HCT116 (cell line): ENCODE data around the gene TMEM42. TPM values are rescaled to one million over a fixed set of nuclear protein-coding genes. Genes with fewer than 3 reads are reported as not detected.
"Not testable (repeated sequence)": the region's sequence is repeated elsewhere in the genome, so short reads cannot be mapped to it uniquely, and the experiment has no call there.

Experiments used
- ATAC-seq: fragments of 200-7000 bp; cut with Tn5 transposase; 2 replicates; pipeline ENCODE4 v1.9.1; 2020; ENCODE audit warnings: mild to moderate bottlenecking, moderate library complexity
- BruUV-seq: library from RNA; stranded (reverse); fragments of 400-500 nt; replicated peaks from 2 replicates; lab custom pipeline; 2021; lab: Mats Ljungman, UMichigan
- CTCF ChIA-PET: fragments of 300-600 bp; sonication (Branson Sonifier 250); formaldehyde crosslinking; loops from one replicate; lab custom pipeline; 2021; ENCODE audit warnings: antibody characterized with exemption; lab: Charles Lee
- POLR2A ChIA-PET: fragments of 300-600, 350-600 bp; sonication (Branson Sonifier 250); formaldehyde crosslinking; loops from one replicate; lab custom pipeline; 2021; ENCODE audit warnings: antibody characterized with exemption; lab: Charles Lee
- RAD21 ChIA-PET, 2 experiments: fragments of 300-600 bp; sonication (Branson Sonifier 250); formaldehyde crosslinking; loops; one replicate each; lab custom pipeline; 2023; ENCODE audit warnings: low total read pairs in 2 of 2; ENCODE audit not compliant: uncharacterized antibody in 2 of 2, unreplicated experiment in 2 of 2, low non-redundant PET in 1 of 2; lab: Charles Lee
- DNase-seq: peaks from one replicate; pipeline ENCODE4 v3.0.0-alpha.2; 2010; ENCODE audit warnings: low read depth, low spot score
- H2AFZ ChIP-seq: fragments of 200-600 bp; shearing (Covaris generic), sonication (generic); 2 replicates; pipeline ENCODE4 v1.6.1; 2017; ENCODE audit warnings: low read depth, mixed run types, mixed read lengths, antibody characterized with exemption, low read length; ENCODE audit not compliant: poor library complexity, severe bottlenecking
- H3K27ac ChIP-seq: 2 replicates; pipeline ENCODE4 v1.5.1; 2012; ENCODE audit warnings: low read depth, low read length
- H3K27me3 ChIP-seq: fragments of 200-600 bp; sonication (generic); 2 replicates; pipeline ENCODE4 v1.6.1; 2016; ENCODE audit warnings: mixed run types, low read length, mixed read lengths; ENCODE audit not compliant: insufficient read depth
- H3K36me3 ChIP-seq, 2 experiments: fragments of 200-500 bp in 1 of 2; fragments of 200-600 bp in 1 of 2; sonication (Bioruptor generic) in 1 of 2; sonication (generic) in 1 of 2; 2 replicates each; pipeline versions ENCODE4 v1.5.1 to v1.6.1; 2014 to 2016; ENCODE audit warnings: low read length in 2 of 2, inconsistent platforms in 1 of 2, mixed read lengths in 1 of 2, mixed run types in 1 of 2; ENCODE audit not compliant: insufficient read depth in 2 of 2, control insufficient read depth in 1 of 2
- H3K4me1 ChIP-seq, 2 experiments: fragments of 200-600 bp in 1 of 2; sonication (generic) in 1 of 2; 2 replicates each; pipeline versions ENCODE4 v1.5.1 to v1.6.1; 2012 to 2017; ENCODE audit warnings: low read length in 2 of 2, inconsistent platforms in 1 of 2, mild to moderate bottlenecking in 1 of 2, mixed read lengths in 1 of 2, mixed run types in 1 of 2, moderate library complexity in 1 of 2; ENCODE audit not compliant: insufficient read depth in 2 of 2, control insufficient read depth in 1 of 2
- H3K4me2 ChIP-seq: fragments of 200-600 bp; sonication (generic); 2 replicates; pipeline ENCODE4 v1.6.1; 2017; ENCODE audit warnings: mixed run types, low read length, mixed read lengths
- H3K4me3 ChIP-seq, 2 experiments: fragments of 200-600 bp in 1 of 2; sonication (generic) in 1 of 2; replicated peaks in 1 of 2; 2 replicates each; pipeline ENCODE4 v1.5.1; 2011 to 2016; ENCODE audit warnings: low read length in 2 of 2, control low read depth in 1 of 2, low read depth in 1 of 2, mild to moderate bottlenecking in 1 of 2, mixed read lengths in 1 of 2, mixed run types in 1 of 2
- H3K79me2 ChIP-seq: fragments of 200-600 bp; sonication (generic); 2 replicates; pipeline ENCODE4 v1.6.1; 2017; ENCODE audit warnings: mild to moderate bottlenecking, mixed run types, low read length, moderate library complexity, mixed read lengths; ENCODE audit not compliant: insufficient read depth
- H3K9ac ChIP-seq: fragments of 200-600 bp; sonication (generic); 2 replicates; pipeline ENCODE4 v1.6.1; 2016; ENCODE audit warnings: low read length, mixed read lengths
- H3K9me2 ChIP-seq: fragments of 200-600 bp; sonication (generic), shearing (Covaris generic); 2 replicates; pipeline ENCODE4 v1.6.1; 2017; ENCODE audit warnings: mixed run types, mild to moderate bottlenecking, moderate library complexity; ENCODE audit not compliant: insufficient read depth
- H3K9me3 ChIP-seq, 2 experiments: fragments of 200-500 bp in 1 of 2; fragments of 200-600 bp in 1 of 2; sonication (Bioruptor generic) in 1 of 2; sonication (generic) in 1 of 2; 2 replicates each; pipeline ENCODE4 v1.6.1; 2014 to 2017; ENCODE audit warnings: low read length in 2 of 2, mixed read lengths in 2 of 2, inconsistent platforms in 1 of 2, low read depth in 1 of 2, mild to moderate bottlenecking in 1 of 2, mixed run types in 1 of 2, moderate library complexity in 1 of 2; ENCODE audit not compliant: control insufficient read depth in 1 of 2, insufficient read depth in 1 of 2
- H4K20me1 ChIP-seq: fragments of 200-600 bp; sonication (generic), shearing (Covaris generic); 2 replicates; pipeline ENCODE4 v1.6.1; 2017; ENCODE audit warnings: mixed run types, mild to moderate bottlenecking, moderate library complexity; ENCODE audit not compliant: insufficient read depth
- CBX3 ChIP-seq: IDR thresholded peaks from 2 replicates; pipeline ENCODE4 v1.6.1; 2012; ENCODE audit warnings: low read depth
- CEBPB ChIP-seq: IDR thresholded peaks from 2 replicates; pipeline ENCODE4 v1.6.1; 2012; ENCODE audit warnings: low read depth
- CTCF ChIP-seq, 3 experiments: fragments of 200-600 bp in 1 of 3; sonication (generic) in 1 of 3; IDR thresholded peaks in 2 of 3; conservative IDR thresholded peaks in 1 of 3; 2 replicates each; pipeline ENCODE4 v1.5.1; 2012 to 2017; ENCODE audit warnings: low read depth in 2 of 3, low read length in 2 of 3, antibody characterized with exemption in 1 of 3, borderline replicate concordance in 1 of 3, control low read depth in 1 of 3, mild to moderate bottlenecking in 1 of 3, mixed read lengths in 1 of 3, mixed run types in 1 of 3, moderate library complexity in 1 of 3; ENCODE audit not compliant: insufficient read depth in 1 of 3
- EZH2 ChIP-seq: fragments of 200-600 bp; sonication (generic); IDR thresholded peaks from 2 replicates; pipeline ENCODE4 v1.6.1; 2017; ENCODE audit warnings: antibody characterized with exemption, mixed run types
- FOSL1 ChIP-seq: IDR thresholded peaks from 2 replicates; pipeline ENCODE4 v1.6.1; 2012; ENCODE audit warnings: low read depth
- JUND ChIP-seq: IDR thresholded peaks from 2 replicates; pipeline ENCODE4 v1.6.1; 2012
- MAX ChIP-seq: IDR thresholded peaks from 2 replicates; pipeline ENCODE4 v1.6.1; 2012
- RAD21 ChIP-seq: IDR thresholded peaks from 2 replicates; pipeline ENCODE4 v1.6.1; 2012; ENCODE audit warnings: low read depth, mild to moderate bottlenecking
- SP1 ChIP-seq: IDR thresholded peaks from 2 replicates; pipeline ENCODE4 v1.6.1; 2012; ENCODE audit warnings: low read depth
- SRF ChIP-seq: IDR thresholded peaks from 2 replicates; pipeline ENCODE4 v1.6.1; 2012; ENCODE audit warnings: low read depth
- TCF7L2 ChIP-seq: IDR thresholded peaks from 2 replicates; pipeline ENCODE4 v1.7.0; 2011; ENCODE audit warnings: borderline replicate concordance, inconsistent platforms; ENCODE audit not compliant: insufficient read depth, insufficient read length; ENCODE audit errors: extremely low read depth
- YY1 ChIP-seq: IDR thresholded peaks from 2 replicates; pipeline ENCODE4 v1.6.1; 2011; ENCODE audit warnings: low read length, low read depth, moderate library complexity, mild to moderate bottlenecking; ENCODE audit not compliant: insufficient replicate concordance; ENCODE audit errors: extremely low read depth
- ZBTB33 ChIP-seq: IDR thresholded peaks from 2 replicates; pipeline ENCODE4 v1.6.1; 2011; ENCODE audit warnings: mild to moderate bottlenecking, low read length, moderate library complexity; ENCODE audit not compliant: insufficient replicate concordance; ENCODE audit errors: extremely low read depth
- ZFX ChIP-seq: fragments of 450-650 bp; IDR thresholded peaks from 2 replicates; pipeline ENCODE4 v1.6.1; 2017
- ZNF274 ChIP-seq: fragments of 200-500 bp; sonication (Bioruptor generic); IDR thresholded peaks from 2 replicates; pipeline ENCODE4 v1.6.1; 2014; ENCODE audit warnings: mild to moderate bottlenecking, low read depth, low read length, inconsistent platforms
- intact Hi-C: fragments of 100-400 bp; cut with micrococcal nuclease; formaldehyde crosslinking; loops from 2 replicates; pipeline ENCODE4 v1.10.0; 2022
- total RNA-seq: library from RNA; stranded (reverse); gene quantifications from one replicate; pipeline ENCODE4 v1.2.1, GENCODE V29; 2021; ENCODE audit not compliant: unreplicated experiment

Gene TMEM42
- total RNA-seq, 1 experiment from 2014 or later: 13.9 TPM

GRCh38 chr3:44848634-44849033, 13.1 kb upstream of the TMEM42 start (continued):
- no peak for TF ChIP-seq SP1
- no peak for TF ChIP-seq MAX
- TF ChIP-seq RAD21: no peak
- no peak for TF ChIP-seq ZNF274
- TF ChIP-seq, all 23 proteins: peak for 0

- POLR2A ChIA-PET, ATAC-seq, RAD21 ChIA-PET, CTCF ChIA-PET, DNase-seq, H3K27ac ChIP-seq, H3K4me2 ChIP-seq, H3K9me2 ChIP-seq, BruUV-seq, H3K79me2 ChIP-seq, intact Hi-C loops, H3K4me1 ChIP-seq, H3K9ac ChIP-seq, H3K9me3 ChIP-seq, H3K27me3 ChIP-seq, H3K4me3 ChIP-seq, H4K20me1 ChIP-seq, H2AFZ ChIP-seq: not testable (repeated sequence)
- peak; percentile 50; the same call in 1 of the 2 replicates for TF ChIP-seq CBX3
- H3K36me3 ChIP-seq: peaks cover 7 to 33% of the 10 kb centered on the region in 2 experiments
Measured at GRCh38 chr3:44856663-44857062, 5.0 kb upstream of the TMEM42 start.

- ATAC-seq: no peak
- TF ChIP-seq CTCF (IDR thresholded peaks at IDR 0.05 in 2 of 3, conservative IDR thresholded peaks at IDR 0.05 in 1 of 3; ENCODE audit: borderline replicate concordance in 1 of 3, insufficient read depth in 1 of 3, low read depth in 2 of 3, low read length in 2 of 3) (no peak), ZBTB33 (no peak), TCF7L2 (no peak), EZH2 (no peak), SRF (no peak), MAX (no peak), YY1 (no peak), ZFX (no peak), FOSL1 (no peak), CEBPB (no peak), JUND (no peak)
Measured at GRCh38 chr3:44860117-44860516, 1.6 kb upstream of the TMEM42 start.

More at GRCh38 chr3:44860117-44860516, 1.6 kb upstream of the TMEM42 start:
- ChIA-PET POLR2A (no interaction called here), CTCF (no interaction called here), RAD21 (no interaction called here)
- Histone ChIP-seq H4K20me1 (no peaks in the 10 kb centered on the region), H3K27me3 (no peaks in the 10 kb centered on the region), H3K4me2 (no peak overlapping the region), H3K9ac (no peak overlapping the region), H3K9me2 (no peaks in the 10 kb centered on the region), H2AFZ (no peak overlapping the region), H3K79me2 (no peaks in the 10 kb centered on the region; the same call in 1 of the 2 replicates), H3K36me3 (peaks cover 0 to 8% of the 10 kb centered on the region in 2 experiments; a peak in 1 of 4 replicates), H3K27ac (no peak overlapping the region), H3K4me3 (no peak overlapping the region), H3K4me1 (peaks cover 9 to 16% of the 10 kb centered on the region in 2 experiments; a peak in 2 of 4 replicates), H3K9me3 (peaks cover 0 to 4% of the 10 kb centered on the region in 2 experiments; a peak in 2 of 4 replicates)
- no peak for DNase-seq
- no TSS peak for BruUV-seq
- intact Hi-C loops: no loop called here
